NCI-H1436 treated with DMSO at 0.1 percent for 48 hours (cell line): ENCODE measurements around the gene GTF2H2.
"Not testable (repeated sequence)": the region's sequence is repeated elsewhere in the genome, so short reads cannot be mapped to it uniquely, and the experiment has no call there.

Source experiments
- DNase-seq: peaks from one replicate; lab custom pipeline; 2025; lab: John Stamatoyannopoulos, UW

Gene GTF2H2

GRCh38 chr5:71013575-71013974, 53.9 kb downstream of the GTF2H2 start:
- DNase-seq = no peak

DNA sequence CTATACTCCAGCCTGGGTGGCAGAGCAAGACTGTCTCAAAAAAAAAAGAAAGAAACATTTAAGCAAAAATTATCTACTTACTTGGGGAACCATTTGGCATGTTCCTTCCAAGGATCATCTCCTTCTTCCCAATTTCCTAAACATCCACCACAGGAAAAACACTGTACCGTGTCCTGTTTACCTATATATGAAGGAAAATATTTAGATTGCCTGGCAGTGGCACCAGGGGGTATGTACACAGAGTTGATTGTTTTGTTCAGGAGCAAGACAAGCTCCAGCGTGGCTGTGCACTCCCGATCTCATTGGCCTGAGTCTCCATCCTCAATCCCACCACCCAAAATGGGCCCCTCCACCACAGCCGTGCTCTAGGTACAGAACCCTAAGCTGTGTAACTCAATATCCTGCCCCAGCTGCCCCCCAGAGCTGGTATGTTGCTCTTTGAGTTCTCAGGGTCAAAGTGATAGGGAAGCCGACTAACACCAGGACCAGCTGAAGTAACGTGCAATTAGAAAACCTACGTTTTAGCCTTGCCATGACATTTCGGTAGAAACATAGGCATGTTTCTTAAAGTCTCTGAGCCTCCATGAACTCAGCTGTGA, 56.2 kb downstream of the GTF2H2 start:
- DNase-seq = no peak

GRCh38 chr5:71006983-71007382, 60.5 kb downstream of the GTF2H2 start:
- DNase-seq = not testable (repeated sequence)
